HG03159 (cell line): ENCODE results near the gene EPB41L2.
"Not testable (repeated sequence)": the region's sequence is repeated elsewhere in the genome, so short reads cannot be mapped to it uniquely, and the experiment has no call there.

ENCODE experiments used
- ATAC-seq: cut with Tn5 transposase; IDR thresholded peaks from one replicate; pipeline ENCODE4 v1.9.1; 2021; ENCODE audit warnings: mild to moderate bottlenecking, moderate library complexity; ENCODE audit not compliant: unreplicated experiment

The EPB41L2 gene

GRCh38 chr6:130958468-130958867, 104.6 kb downstream of the EPB41L2 start:
- no peak for ATAC-seq

DNA sequence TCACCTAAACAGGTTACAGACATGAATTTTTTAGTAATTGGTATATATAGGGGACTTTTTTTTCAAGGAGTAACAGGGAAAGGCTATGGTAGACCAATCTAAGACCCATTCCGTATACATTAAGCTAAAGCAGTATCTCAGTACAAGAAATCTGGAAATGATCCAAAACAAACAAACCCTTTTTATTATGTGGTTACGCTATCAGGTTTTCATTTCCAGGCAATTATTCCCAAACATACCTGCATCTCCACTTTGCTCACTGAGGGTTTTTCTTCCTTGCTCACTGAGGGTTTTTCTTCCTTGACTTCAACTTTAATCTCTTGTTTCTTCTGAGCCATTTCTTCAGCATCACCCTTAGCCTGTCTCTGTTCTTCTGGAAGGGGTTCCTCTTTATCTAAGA, 107.3 kb downstream of the EPB41L2 start:
- ATAC-seq, result no peak

DNA sequence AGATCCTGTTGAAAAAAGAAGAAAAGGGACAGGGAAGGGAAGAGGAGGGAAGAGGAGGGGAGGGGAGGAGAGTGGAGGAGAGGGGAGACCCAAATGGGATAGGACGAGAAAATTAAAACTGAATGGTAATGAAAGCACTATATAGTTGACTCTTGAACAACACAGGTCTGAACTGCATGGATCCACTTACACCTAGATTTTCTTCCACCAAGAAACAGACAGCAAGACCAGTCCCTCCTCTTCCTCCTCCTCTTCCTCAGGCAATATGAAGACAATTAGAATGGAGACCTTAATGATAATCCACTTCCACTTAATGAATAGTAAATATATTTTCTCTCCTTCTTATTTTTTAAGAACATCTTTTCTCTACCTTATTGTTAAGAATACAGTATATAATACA, 113.5 kb downstream of the EPB41L2 start:
- ATAC-seq, result no peak

GRCh38 chr6:130947464-130947863, 115.6 kb downstream of the EPB41L2 start:
- no peak for ATAC-seq

DNA sequence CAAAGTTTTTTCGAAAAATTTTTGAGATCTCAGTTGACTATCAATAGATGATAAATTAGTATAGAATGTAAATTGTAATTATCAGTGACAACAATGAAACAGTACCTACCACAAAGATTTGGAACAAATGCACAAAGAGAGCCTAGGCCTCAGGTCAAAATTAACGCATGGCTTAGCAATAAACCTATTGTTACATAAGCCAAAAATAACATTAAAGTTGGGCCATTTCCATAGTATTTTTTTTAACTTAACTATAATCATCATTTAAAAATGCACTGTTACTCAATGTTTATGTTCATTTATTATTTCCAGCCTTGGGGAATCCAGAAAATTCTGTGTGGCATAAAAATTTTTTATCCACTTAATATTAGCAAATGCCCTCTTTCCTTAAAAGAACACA, 117.0 kb downstream of the EPB41L2 start:
- ATAC-seq, result no peak

- peak; percentile 44 for ATAC-seq
Measured at GRCh38 chr6:130945401-130945919, 117.6 kb downstream of the EPB41L2 start.

GRCh38 chr6:130944486-130944885, 118.6 kb downstream of the EPB41L2 start:
- ATAC-seq, result no peak

DNA sequence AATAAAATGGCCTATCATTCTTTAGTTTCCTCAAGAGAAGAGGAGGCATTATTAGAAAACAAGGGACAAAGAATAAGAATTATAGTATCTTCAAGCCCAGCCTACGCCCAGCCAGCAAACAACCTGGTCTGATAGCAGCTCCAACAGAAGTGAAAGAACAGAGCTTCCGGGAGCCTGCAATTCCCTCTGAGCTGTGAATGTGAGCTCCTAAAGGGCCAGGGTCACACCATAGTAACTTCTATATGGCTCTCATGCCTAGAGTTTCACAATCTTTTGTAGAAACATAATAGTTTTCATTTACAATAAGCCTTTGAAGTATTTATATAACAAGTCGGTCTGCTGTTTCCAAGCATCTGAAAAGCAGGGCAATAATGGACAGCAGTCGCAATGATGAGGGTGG, 119.3 kb downstream of the EPB41L2 start:
- ATAC-seq, result no peak

GRCh38 chr6:130942752-130943151, 120.3 kb downstream of the EPB41L2 start:
- ATAC-seq, result not testable (repeated sequence)

DNA sequence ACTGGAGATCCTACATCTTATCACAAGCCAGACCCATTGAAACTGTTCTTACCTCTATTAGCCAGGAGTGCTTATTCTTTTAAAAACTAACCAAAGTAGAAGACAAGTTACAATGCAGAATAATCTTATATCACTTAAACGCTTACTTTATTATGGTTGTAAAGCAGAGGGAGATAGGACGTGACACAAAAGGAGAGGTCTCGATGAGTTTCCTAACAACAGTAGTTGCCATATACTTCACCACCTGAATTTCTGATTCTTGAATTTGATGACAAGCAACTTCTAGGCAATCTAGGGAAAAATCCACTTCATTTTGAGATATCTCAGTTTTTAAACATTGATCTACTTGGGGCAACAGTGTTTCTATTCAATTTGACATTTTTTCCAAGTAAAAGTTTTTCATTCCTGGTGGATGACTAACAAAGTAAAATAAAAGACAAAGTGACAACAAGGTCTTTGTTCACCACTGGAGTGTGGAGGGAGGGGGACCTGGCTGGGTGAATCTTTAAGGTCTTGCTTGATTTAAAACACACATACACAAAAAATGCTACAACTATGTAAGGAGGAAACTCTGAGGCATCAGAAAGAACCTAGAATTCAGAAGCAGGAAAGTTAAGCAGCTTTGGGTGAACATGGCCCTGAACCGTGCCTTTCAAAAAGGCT, 125.0 kb downstream of the EPB41L2 start:
- ATAC-seq, result no peak

DNA sequence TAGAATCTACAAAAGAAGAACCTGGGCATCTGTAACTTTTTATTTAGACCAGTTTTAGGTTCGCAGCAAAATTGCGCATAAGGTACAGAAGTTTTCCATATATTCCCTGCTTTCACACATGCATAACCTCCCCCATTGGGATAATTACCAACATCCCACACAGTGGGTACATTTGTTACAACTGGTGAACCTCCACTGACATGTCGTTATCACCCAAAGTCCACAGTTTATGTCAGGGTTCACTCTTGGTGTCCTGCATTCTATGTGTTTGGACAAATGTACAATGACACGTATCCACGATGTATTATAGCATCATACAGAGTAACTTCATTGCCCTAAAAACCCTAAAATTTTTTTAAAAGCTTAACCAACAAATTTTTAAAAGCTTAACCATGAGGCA, 126.1 kb downstream of the EPB41L2 start:
- no peak for ATAC-seq

DNA sequence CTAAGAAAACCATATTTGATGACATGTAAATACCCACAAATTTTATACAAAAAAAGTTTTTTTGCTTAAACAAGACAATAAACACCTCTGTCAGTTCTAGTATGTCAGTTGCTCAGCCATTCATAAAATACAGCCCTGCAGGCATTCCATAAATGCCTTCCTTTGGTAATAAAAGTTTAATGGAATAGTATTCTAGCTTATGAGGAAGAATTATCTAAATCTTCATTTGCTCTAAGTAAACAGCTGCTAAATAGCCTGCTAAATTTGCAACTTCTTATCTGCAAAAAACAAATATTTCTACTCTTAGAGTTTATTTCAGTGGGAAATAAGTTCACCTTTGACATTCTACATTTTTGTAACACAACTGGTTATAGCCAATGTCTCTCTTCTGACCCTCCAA, 127.1 kb downstream of the EPB41L2 start:
- no peak for ATAC-seq

- no peak for ATAC-seq
Measured at GRCh38 chr6:130934848-130935585, 128.0 kb downstream of the EPB41L2 start.

DNA sequence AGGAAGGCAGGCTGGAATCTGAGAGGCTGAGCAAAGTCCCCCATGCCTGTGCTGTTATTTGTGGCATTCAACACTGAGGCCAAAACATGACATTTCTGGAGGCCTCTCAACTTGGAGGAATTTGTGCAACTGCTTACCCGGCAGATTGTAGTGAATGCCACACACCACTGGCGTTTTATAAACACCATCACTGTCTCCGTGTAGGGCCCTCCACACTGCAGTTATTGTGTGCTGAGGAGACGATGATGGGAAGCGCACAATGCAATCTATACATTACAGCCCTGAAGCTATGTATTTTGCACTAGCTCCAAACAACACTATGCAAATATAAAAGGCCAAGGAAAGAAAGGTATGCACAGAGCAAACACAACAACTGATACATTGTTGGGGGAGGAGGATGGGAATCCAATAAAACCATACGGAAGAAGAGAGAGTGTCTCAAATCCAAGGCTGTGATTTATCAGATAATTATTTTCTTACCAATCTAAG, 129.3 kb downstream of the EPB41L2 start:
- no peak for ATAC-seq

DNA sequence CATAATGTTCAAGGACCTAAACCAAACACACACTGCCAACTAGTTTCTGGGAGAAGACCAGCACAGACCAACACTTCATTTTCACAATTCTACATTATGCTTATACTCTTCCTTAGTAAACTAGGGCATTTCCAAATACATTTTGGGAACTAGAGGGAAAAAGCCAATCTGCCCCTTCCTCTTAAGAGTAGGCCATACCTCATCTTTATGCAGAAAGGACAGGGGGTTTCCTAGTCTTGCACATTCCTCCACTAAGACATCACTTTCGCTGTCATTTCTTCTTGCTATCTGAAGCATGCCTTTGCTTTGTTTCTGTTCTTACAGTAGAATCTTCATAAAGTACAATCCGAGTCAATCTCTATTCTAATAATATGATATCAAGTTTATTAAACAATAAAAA, 130.1 kb downstream of the EPB41L2 start:
- no peak for ATAC-seq

GRCh38 chr6:130932438-130932837, 130.6 kb downstream of the EPB41L2 start:
- no peak for ATAC-seq

DNA sequence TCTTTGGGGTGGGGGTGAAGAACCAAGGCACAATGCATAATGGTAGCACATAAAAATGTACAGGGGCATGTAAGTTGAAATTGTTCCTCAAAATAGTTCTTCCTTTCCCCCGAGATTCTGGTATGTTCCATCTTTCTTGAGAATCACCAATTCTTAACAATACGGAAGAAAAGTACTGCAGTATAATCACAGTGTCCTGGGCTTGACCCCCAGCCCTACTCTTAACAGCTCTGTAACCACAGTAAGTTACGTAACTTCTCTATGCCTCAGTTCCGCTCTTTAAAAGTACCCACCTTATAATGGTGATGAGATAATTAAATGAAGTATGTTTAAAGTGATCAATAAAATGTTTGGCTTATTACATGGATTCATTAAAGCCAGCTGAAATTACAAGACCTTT, 131.4 kb downstream of the EPB41L2 start:
- ATAC-seq, result no peak

DNA sequence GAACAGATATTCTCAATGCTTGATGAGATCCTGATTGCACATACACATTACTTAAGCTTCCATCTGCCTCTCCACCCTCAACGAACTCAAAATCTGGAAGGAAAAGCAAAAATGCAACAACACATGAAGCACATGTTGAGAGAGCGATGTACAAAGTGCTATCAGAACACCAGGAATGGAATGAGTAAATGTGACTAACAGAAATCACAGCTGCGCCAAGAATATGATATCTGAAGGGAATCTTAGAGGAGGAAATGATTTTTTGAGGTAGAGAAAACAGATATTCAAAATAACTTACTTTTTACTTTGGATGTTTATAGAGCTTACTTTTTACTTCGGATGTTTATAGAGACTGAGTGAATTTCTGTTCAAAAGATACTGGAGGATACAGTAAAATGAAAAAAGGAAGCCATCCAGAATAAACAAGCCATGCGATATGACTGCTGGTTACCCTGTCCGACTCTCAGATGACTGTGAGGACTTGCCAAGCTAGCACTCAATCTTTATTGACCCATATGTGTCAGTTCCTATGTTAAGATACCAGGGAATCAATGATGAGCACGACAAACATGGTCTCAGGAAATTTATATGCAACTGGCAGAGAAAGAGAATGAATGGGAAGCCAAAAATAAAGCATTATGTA, 133.9 kb downstream of the EPB41L2 start:
- no peak for ATAC-seq

DNA sequence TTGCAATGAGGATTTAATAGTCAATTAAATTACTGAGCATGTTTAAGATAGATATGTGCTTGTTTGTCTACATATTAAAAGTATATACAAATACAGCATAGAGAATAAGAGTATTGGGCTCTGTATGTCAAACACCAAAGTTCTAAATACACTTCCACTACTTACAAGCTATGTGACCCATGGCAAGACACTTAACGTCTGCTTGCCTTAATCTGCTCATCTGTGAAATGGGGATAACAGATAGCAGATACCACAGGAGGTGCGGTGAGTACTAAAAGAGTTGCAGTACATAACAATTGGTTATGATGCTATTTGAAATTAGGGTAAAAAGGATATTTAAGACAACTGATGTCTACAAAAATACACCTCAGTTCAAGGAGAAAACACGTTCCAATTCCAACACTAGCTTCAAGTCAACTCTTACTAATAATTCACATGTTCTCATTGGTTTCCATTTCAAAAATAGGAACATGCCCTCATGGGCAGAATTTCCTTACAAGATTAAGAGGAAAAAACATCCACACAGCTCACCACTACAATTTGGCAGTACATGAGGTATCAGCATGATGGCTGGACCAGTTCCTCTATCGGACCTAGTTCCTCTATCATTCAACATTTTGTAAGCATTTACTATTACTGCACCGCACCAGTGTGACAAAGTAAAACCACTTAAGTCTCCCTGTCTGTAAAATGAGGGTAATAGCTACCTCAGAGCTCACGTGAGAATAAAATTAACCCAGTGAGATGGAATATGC, 134.7 kb downstream of the EPB41L2 start:
- no peak for ATAC-seq

DNA sequence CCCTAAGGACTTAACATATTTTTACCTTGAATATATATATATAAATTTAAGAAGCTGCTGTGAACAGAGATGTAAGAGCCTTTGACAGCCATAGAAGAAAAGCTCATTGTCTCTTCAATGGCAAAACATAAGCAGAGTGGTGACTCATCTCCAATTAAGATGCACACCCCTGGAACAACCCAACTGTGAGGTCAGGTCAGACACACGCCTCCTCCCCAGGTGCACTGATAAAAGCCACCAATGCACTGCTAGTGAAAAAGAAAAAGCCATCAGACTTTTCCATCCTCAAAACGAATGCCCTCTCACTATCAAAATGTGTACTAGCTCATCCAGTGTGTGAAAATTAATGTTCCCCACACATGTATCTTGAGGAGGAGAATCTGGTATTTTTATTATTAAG, 135.7 kb downstream of the EPB41L2 start:
- no peak for ATAC-seq

DNA sequence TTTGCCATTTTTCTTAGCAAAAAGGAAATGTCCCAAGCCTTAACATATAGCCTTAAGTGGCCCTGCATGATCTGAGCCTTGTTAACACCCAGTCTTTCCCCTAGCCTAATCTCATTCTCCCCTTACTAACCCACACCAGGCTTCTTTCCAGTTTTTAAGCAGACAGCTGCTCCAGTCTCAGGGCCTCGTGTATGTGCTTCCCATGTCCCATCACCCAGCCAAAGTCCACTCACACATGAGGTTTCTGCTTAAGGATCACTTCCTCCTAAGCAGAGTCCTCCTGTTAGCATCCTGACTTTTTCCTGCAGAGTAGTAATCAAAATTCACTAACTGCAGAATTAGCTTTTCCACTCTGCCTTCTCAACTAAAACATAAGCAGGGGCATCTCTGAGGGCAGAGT, 139.7 kb downstream of the EPB41L2 start:
- no peak for ATAC-seq
